CD14-positive monocyte (primary cell): ENCODE results near the gene SAMD3. TPM values are rescaled to one million over a fixed set of nuclear protein-coding genes. Genes with fewer than 3 reads are reported as not detected.

ENCODE experiments used
- DNase-seq, 3 donors: peaks; one replicate each; pipeline ENCODE4 v3.0.0-alpha.2; 2011 to 2022
- H2AFZ ChIP-seq: 2 replicates; pipeline ENCODE4 v1.6.0; 2012; ENCODE audit warnings: mild to moderate bottlenecking, low read depth, low read length, inconsistent platforms; ENCODE audit not compliant: insufficient read depth, poor library complexity, severe bottlenecking
- H3K27ac ChIP-seq, 2 donors: 1 replicate in 1 of 2; 2 replicates in 1 of 2; pipeline ENCODE4 v1.5.1; 2012 to 2013; ENCODE audit warnings: low read length in 2 of 2, control low read depth in 1 of 2, inconsistent platforms in 1 of 2, low read depth in 1 of 2, mild to moderate bottlenecking in 1 of 2
- H3K27me3 ChIP-seq, 2 donors: one replicate each; pipeline versions ENCODE4 v1.6.0 to v1.6.1; 2011 to 2013; ENCODE audit warnings: low read length in 2 of 2; ENCODE audit not compliant: control insufficient read depth in 2 of 2, insufficient read depth in 2 of 2
- H3K36me3 ChIP-seq, 2 donors: replicated peaks in 1 of 2; 1 replicate in 1 of 2; 2 replicates in 1 of 2; pipeline versions ENCODE4 v1.5.1 to v1.6.1; 2012 to 2013; ENCODE audit warnings: low read length in 2 of 2, control low read depth in 1 of 2, inconsistent platforms in 1 of 2, mild to moderate bottlenecking in 1 of 2; ENCODE audit not compliant: insufficient read depth in 2 of 2, control insufficient read depth in 1 of 2
- H3K4me1 ChIP-seq, 2 donors: 1 replicate in 1 of 2; 2 replicates in 1 of 2; pipeline versions ENCODE4 v1.5.1 to v1.6.1; 2012 to 2013; ENCODE audit warnings: low read length in 2 of 2, control low read depth in 1 of 2, inconsistent platforms in 1 of 2, mild to moderate bottlenecking in 1 of 2, moderate library complexity in 1 of 2; ENCODE audit not compliant: insufficient read depth in 2 of 2, control insufficient read depth in 1 of 2
- H3K4me2 ChIP-seq: replicated peaks from 2 replicates; pipeline ENCODE3; 2012; ENCODE audit warnings: low read length, moderate library complexity, mild to moderate bottlenecking; ENCODE audit not compliant: poor library complexity, severe bottlenecking; ENCODE audit errors: extremely low read depth
- H3K4me3 ChIP-seq, 3 experiments: fragments of 200-600 bp in 1 of 3; sonication (generic) in 1 of 3; replicated peaks in 1 of 3; 1 replicate in 2 of 3; 2 replicates in 1 of 3; pipeline ENCODE4 v1.5.1; 2011 to 2013; ENCODE audit warnings: low read length in 3 of 3, mild to moderate bottlenecking in 3 of 3, control low read depth in 2 of 3, low read depth in 2 of 3, inconsistent platforms in 1 of 3, moderate library complexity in 1 of 3
- H3K79me2 ChIP-seq: 2 replicates; pipeline ENCODE4 v1.6.0; 2012; ENCODE audit warnings: mild to moderate bottlenecking, control low read depth, inconsistent platforms, low read length, moderate library complexity; ENCODE audit not compliant: insufficient read depth
- H3K9ac ChIP-seq: 2 replicates; pipeline ENCODE4 v1.6.0; 2017; ENCODE audit warnings: low read length, mild to moderate bottlenecking; ENCODE audit not compliant: insufficient read depth, poor library complexity, severe bottlenecking
- H3K9me3 ChIP-seq, 2 donors: replicated peaks in 1 of 2; 1 replicate in 1 of 2; 2 replicates in 1 of 2; pipeline versions ENCODE4 v1.5.1 to v1.6.1; 2012 to 2013; ENCODE audit warnings: low read length in 2 of 2, control low read depth in 1 of 2; ENCODE audit not compliant: control insufficient read depth in 1 of 2, insufficient read depth in 1 of 2
- H4K20me1 ChIP-seq: 2 replicates; pipeline ENCODE4 v1.6.0; 2012; ENCODE audit warnings: mild to moderate bottlenecking, low read length, control low read depth, moderate library complexity; ENCODE audit not compliant: insufficient read depth
- H3K27ac Mint-ChIP-seq, 7 donors: one replicate each; pipeline ENCODE4 v1.8.0; 2020; ENCODE audit warnings: mild to moderate bottlenecking in 7 of 7, mixed read lengths in 7 of 7, moderate library complexity in 6 of 7, inconsistent platforms in 2 of 7
- H3K27me3 Mint-ChIP-seq, 3 donors: one replicate each; pipeline ENCODE4 v1.8.0; 2021 to 2022; ENCODE audit warnings: low read depth in 3 of 3, mild to moderate bottlenecking in 3 of 3, mixed read lengths in 3 of 3, moderate library complexity in 3 of 3, inconsistent platforms in 1 of 3
- H3K36me3 Mint-ChIP-seq, 2 donors: one replicate each; pipeline ENCODE4 v1.8.0; 2020; ENCODE audit warnings: mixed read lengths in 2 of 2, inconsistent platforms in 1 of 2, mild to moderate bottlenecking in 1 of 2
- H3K4me1 Mint-ChIP-seq: one replicate; pipeline ENCODE4 v1.8.0; 2020; ENCODE audit warnings: mild to moderate bottlenecking, mixed read lengths
- H3K4me3 Mint-ChIP-seq, 2 donors: one replicate each; pipeline ENCODE4 v1.8.0; 2020; ENCODE audit warnings: mild to moderate bottlenecking in 2 of 2, mixed read lengths in 2 of 2, moderate library complexity in 1 of 2
- H3K9me3 Mint-ChIP-seq, 7 donors: one replicate each; pipeline ENCODE4 v1.8.0; 2020 to 2022; ENCODE audit warnings: mixed read lengths in 7 of 7, mild to moderate bottlenecking in 6 of 7, moderate library complexity in 6 of 7, inconsistent platforms in 2 of 7
- CTCF ChIP-seq: fragments of 200-600 bp; IDR thresholded peaks from one replicate; pipeline ENCODE4 v1.8.0; 2022; ENCODE audit warnings: antibody characterized with exemption, mild to moderate bottlenecking
- WGBS: methylation state at CpG from one replicate; pipeline ENCODE4 v1.1.5; 2013; ENCODE audit warnings: missing lambda C conversion rate; ENCODE audit not compliant: insufficient coverage; 5-methylcytosine and 5-hydroxymethylcytosine counted together
- intact Hi-C, 2 donors: fragments of 100-400 bp; cut with micrococcal nuclease; formaldehyde crosslinking; loops; one replicate each; pipeline versions ENCODE4 v1.15.0 to v1.15.1; 2023
- polyA plus RNA-seq, 3 donors: library from polyadenylated mRNA; depleted of rRNA in 1 of 3; unstranded in 2 of 3; stranded (reverse) in 1 of 3; fragments of 300-500 nt in 2 of 3; fragments of >200 nt in 1 of 3; fragmentation: Illumina TruSeq in 2 of 3; gene quantifications; 1 replicate in 2 of 3; 2 replicates in 1 of 3; pipeline ENCODE4 v1.2.3, GENCODE V29; 2012 to 2021

The SAMD3 gene
- polyA plus RNA-seq, 3 donors = 0.33 to 0.49 TPM; not detected in 1

- Mint-ChIP-seq H3K27ac (no peak overlapping the region), H3K4me3 (no peak overlapping the region), H3K36me3 (peaks cover 37 to 56% of the 10 kb centered on the region in 2 donors), H3K9me3 (peaks cover 0 to 4% (median 0%) of the 10 kb centered on the region in 7 donors), H3K4me1 (peaks cover 22% of the 10 kb centered on the region), H3K27me3 (no peaks in the 10 kb centered on the region)
- WGBS = no CpG with 5 or more reads among the region's 2 CpGs
- no peak for DNase-seq
- Histone ChIP-seq H3K9me3 (no peaks in the 10 kb centered on the region), H3K27ac (no peak overlapping the region), H4K20me1 (no peaks in the 10 kb centered on the region), H3K36me3 (peaks cover 4 to 37% of the 10 kb centered on the region in 2 donors), H3K4me1 (peaks cover 13 to 22% of the 10 kb centered on the region in 2 donors), H3K4me2 (no peak overlapping the region), H3K9ac (no peak overlapping the region), H3K79me2 (no peaks in the 10 kb centered on the region), H2AFZ (no peak overlapping the region), H3K27me3 (no peaks in the 10 kb centered on the region), H3K4me3 (no peak overlapping the region)
- intact Hi-C loops = no loop called here
- no peak for TF ChIP-seq CTCF
Measured at GRCh38 chr6:130136798-130137197, 86.0 kb downstream of the SAMD3 start.

- peaks cover 1 to 3% of the 10 kb centered on the region in 2 donors for H3K4me1 ChIP-seq
- no peaks in the 10 kb centered on the region for H3K79me2 ChIP-seq
- Mint-ChIP-seq H3K9me3 (peaks cover 0 to 4% (median 0%) of the 10 kb centered on the region in 7 donors), H3K27ac (no peak overlapping the region), H3K36me3 (peaks cover 39 to 69% of the 10 kb centered on the region in 2 donors), H3K4me1 (peaks cover 6% of the 10 kb centered on the region), H3K27me3 (no peaks in the 10 kb centered on the region), H3K4me3 (no peak overlapping the region)
- H2AFZ ChIP-seq = no peak overlapping the region
- no peak for TF ChIP-seq CTCF
- H3K27me3 ChIP-seq = no peaks in the 10 kb centered on the region
- no CpG with 5 or more reads among the region's 2 CpGs for WGBS
- no peaks in the 10 kb centered on the region for H3K9me3 ChIP-seq
- no peak overlapping the region for H3K9ac ChIP-seq
- intact Hi-C loops = no loop called here
- H3K27ac ChIP-seq = no peak overlapping the region
- H3K4me2 ChIP-seq = no peak overlapping the region
- DNase-seq = no peak
- H3K4me3 ChIP-seq = no peak overlapping the region
- H3K36me3 ChIP-seq = peaks cover 4 to 37% of the 10 kb centered on the region in 2 donors
- H4K20me1 ChIP-seq = no peaks in the 10 kb centered on the region
Measured at GRCh38 chr6:130134582-130134981, 88.2 kb downstream of the SAMD3 start.
